Measurements from ENCODE around the gene GPSM1.

DNA sequence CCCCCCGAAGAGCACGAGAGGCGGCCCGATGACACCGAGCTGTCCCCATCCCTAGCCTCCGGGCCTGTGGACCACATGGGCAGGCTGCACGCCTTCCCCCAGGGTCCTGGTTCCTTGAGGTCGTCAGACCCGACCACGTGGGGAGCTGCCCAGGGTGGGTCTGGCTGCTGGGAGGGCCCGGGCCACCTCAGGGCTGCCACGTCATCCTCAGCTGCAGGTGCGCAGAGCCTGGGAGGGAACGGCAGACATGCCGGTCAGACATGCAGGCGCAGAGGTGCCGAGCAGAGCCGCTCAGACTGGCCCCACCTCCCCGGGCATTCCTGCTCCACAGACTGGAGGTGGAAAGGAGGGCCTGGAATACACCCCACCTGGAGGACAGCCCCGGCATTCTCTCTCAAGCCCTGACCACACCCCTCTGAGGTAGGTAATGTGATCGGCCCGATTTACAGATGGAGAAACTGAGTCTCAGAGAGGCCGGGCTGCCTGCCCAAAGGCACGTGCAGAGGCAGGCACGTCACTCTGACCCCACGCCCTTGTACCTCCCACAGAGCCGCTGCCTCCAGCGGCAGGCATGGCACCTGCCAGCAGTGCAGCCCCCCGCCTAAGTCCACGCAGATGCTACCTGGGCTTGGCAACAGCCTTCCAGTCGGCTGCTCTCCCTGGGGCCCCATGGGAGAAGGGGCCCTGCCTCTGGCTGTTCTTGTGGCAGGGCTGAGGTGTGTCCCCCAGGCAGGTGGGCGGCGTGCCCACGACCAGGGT lies 24.1 kb upstream of the GPSM1 start:
- TF ChIP-seq POLR2A (IDR thresholded peaks at IDR 0.05) (no peak), EP300 (IDR thresholded peaks at IDR 0.05) (no peak)
- TF ChIP-seq, protein P1, sequence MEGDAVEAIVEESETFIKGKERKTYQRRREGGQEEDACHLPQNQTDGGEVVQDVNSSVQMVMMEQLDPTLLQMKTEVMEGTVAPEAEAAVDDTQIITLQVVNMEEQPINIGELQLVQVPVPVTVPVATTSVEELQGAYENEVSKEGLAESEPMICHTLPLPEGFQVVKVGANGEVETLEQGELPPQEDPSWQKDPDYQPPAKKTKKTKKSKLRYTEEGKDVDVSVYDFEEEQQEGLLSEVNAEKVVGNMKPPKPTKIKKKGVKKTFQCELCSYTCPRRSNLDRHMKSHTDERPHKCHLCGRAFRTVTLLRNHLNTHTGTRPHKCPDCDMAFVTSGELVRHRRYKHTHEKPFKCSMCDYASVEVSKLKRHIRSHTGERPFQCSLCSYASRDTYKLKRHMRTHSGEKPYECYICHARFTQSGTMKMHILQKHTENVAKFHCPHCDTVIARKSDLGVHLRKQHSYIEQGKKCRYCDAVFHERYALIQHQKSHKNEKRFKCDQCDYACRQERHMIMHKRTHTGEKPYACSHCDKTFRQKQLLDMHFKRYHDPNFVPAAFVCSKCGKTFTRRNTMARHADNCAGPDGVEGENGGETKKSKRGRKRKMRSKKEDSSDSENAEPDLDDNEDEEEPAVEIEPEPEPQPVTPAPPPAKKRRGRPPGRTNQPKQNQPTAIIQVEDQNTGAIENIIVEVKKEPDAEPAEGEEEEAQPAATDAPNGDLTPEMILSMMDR (IDR thresholded peaks at IDR 0.05): no peak

Data from tibial nerve (tissue), 4 donors.